Fibroblast of pulmonary artery (primary cell): ENCODE results near the gene KLK12.

Experiments used
- DNase-seq: peaks from one replicate; pipeline ENCODE4 v3.0.0-alpha.2; 2010; ENCODE audit warnings: low read depth
- H3K4me3 ChIP-seq: replicated peaks from 2 replicates; pipeline ENCODE4 v1.5.1; 2011; ENCODE audit warnings: low read depth, mild to moderate bottlenecking, control low read depth, low read length, moderate library complexity
- TF ChIP-seq, protein P1 (sequence below): IDR thresholded peaks from 2 replicates; pipeline ENCODE4 v1.5.1; 2011; ENCODE audit warnings: mild to moderate bottlenecking, control low read depth, low read length, inconsistent platforms; ENCODE audit errors: missing control alignments

KLK12 gene

GRCh38 chr19:51066393-51067186 lies 31.8 kb upstream of the KLK12 start:
- no peak for DNase-seq
- no peak overlapping the region for H3K4me3 ChIP-seq
- TF ChIP-seq, protein P1, sequence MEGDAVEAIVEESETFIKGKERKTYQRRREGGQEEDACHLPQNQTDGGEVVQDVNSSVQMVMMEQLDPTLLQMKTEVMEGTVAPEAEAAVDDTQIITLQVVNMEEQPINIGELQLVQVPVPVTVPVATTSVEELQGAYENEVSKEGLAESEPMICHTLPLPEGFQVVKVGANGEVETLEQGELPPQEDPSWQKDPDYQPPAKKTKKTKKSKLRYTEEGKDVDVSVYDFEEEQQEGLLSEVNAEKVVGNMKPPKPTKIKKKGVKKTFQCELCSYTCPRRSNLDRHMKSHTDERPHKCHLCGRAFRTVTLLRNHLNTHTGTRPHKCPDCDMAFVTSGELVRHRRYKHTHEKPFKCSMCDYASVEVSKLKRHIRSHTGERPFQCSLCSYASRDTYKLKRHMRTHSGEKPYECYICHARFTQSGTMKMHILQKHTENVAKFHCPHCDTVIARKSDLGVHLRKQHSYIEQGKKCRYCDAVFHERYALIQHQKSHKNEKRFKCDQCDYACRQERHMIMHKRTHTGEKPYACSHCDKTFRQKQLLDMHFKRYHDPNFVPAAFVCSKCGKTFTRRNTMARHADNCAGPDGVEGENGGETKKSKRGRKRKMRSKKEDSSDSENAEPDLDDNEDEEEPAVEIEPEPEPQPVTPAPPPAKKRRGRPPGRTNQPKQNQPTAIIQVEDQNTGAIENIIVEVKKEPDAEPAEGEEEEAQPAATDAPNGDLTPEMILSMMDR, result no peak

GRCh38 chr19:51065221-51065960 lies 30.6 kb upstream of the KLK12 start:
- DNase-seq, result no peak
- TF ChIP-seq, protein P1, result no peak
- H3K4me3 ChIP-seq, result no peak overlapping the region

DNA sequence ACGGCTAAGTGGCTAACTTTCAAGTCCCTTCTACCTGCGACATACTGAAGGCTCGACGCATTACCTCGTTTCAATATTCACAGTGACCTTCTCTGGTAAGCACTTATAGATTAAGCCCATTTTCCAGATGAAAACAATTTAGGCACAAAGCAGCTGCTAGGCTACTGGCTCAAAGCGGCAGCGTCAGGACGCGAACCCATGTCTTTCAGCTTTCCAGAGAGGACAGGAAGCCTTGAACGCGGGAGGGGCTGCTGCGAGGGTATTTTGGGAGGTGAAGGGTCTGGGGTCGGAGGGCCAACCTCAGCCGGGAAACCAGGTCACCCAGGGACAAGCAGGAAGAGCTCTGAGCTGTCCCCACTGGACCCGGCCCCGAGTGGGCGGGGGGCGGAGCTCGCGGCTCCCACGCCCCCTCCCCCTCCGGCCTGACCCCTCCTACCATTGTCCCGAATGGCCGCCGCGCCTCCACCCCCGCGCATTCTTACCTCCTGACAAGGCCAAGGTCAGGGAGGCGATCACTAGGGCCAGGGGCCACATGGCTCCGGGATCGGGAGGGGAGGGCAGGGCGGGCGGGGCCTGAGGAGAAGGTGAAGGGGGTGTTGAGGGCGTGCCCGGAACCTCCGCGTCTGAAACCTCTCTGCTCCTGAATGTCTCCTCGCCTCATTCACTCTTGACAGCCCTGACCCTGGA lies 29.9 kb upstream of the KLK12 start, which contains the start of gene KLK13:
TSS of gene KLK13 (minus strand) at position 559 of the 687 bp plus-strand sequence. CDS start at position 534, 25 bp downstream.
- H3K4me3 ChIP-seq, result no peak within 1 kb of the TSS
- TF ChIP-seq, protein P1, result no peak

DNA sequence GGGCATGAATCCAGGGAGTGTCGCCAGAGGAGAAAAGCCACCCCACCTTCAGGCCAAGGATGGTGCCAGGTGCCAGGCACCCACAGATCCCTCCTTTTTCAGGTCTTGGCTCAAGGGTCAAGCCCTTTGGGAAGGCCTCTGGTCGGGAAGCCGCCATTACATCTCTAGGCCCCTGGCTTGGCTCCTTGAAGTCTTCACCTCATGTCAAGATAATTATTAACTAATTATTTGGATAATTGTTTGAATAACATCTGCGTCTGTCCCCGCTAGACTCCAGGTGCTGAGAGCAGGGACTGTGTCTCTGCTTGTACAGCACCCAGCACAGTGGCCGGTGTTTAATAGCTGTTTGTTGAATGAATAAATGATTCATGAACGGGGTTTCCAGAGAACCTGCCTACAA lies 28.9 kb upstream of the KLK12 start:
- no peak for DNase-seq
- TF ChIP-seq, protein P1, result no peak
- H3K4me3 ChIP-seq, result no peak overlapping the region

More for the DNA sequence above, 29.9 kb upstream of the KLK12 start, which contains the start of gene KLK13:
- peak; percentile 2 for DNase-seq

GRCh38 chr19:51060973-51061372 lies 26.2 kb upstream of the KLK12 start:
- TF ChIP-seq, protein P1, result no peak
- no peak for DNase-seq
- no peak overlapping the region for H3K4me3 ChIP-seq

GRCh38 chr19:51060336-51060735 lies 25.5 kb upstream of the KLK12 start:
- TF ChIP-seq, protein P1, result no peak
- no peak overlapping the region for H3K4me3 ChIP-seq
- no peak for DNase-seq
